ENCODE data around the gene KIAA0825. TPM values are rescaled to one million over a fixed set of nuclear protein-coding genes. Genes with fewer than 3 reads are reported as not detected.

Gene KIAA0825
- total RNA-seq, 1 donor from 2014 or later: 0.26 TPM

DNA sequence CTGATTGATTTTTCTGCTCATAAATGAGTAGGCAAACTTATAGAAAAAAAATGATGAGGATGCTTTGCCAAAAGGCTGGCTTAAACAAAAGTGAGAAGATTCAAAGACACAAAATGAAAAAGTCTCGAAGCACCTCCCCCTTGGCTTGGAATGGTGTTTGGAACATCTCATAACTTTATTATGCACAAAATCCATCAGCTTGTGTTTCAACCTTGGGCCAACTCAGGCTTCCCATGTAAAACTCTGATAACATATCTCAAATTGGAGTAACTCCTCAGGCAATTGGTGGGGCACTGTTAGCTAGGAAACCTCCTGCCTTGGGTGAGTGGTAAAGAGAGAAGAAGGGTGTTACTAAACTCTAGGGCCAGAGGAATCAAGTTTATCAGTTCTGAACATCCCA is 176.3 kb downstream of the KIAA0825 start:
- no peak for FAIRE-seq
- TF ChIP-seq, protein P1, sequence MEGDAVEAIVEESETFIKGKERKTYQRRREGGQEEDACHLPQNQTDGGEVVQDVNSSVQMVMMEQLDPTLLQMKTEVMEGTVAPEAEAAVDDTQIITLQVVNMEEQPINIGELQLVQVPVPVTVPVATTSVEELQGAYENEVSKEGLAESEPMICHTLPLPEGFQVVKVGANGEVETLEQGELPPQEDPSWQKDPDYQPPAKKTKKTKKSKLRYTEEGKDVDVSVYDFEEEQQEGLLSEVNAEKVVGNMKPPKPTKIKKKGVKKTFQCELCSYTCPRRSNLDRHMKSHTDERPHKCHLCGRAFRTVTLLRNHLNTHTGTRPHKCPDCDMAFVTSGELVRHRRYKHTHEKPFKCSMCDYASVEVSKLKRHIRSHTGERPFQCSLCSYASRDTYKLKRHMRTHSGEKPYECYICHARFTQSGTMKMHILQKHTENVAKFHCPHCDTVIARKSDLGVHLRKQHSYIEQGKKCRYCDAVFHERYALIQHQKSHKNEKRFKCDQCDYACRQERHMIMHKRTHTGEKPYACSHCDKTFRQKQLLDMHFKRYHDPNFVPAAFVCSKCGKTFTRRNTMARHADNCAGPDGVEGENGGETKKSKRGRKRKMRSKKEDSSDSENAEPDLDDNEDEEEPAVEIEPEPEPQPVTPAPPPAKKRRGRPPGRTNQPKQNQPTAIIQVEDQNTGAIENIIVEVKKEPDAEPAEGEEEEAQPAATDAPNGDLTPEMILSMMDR (IDR thresholded peaks at IDR 0.05; ENCODE audit: insufficient read depth, low read length, severe bottlenecking): no peak

DNA sequence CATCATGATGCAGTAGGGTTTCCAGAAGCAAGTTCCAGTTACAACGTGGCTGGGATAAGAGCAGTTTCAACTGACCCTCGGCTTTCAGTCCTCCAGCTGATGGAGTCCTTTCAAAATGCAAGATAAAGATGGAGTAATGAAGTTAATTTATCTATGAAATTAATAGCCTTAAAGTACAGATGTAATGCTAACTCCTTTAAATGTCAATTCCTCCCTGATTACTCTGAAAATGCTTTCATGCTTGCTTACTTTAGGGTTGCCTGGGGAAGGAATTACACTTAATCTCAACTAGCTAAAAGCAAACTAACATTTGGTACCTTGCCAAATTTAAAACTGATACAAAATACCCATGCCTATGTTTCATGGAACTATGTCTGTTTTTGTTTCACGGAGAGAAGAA is 178.4 kb downstream of the KIAA0825 start:
- TF ChIP-seq, protein P1 (IDR thresholded peaks at IDR 0.05; ENCODE audit: insufficient read depth, low read length, severe bottlenecking): no peak
- no peaks in the 10 kb centered on the region for H3K36me3 ChIP-seq (ENCODE audit: control insufficient read depth, insufficient read depth, low read length)
- no peak for FAIRE-seq

More for the DNA sequence above, 176.3 kb downstream of the KIAA0825 start:
- H3K4me3 ChIP-seq (ENCODE audit: low read depth, low read length): no peak overlapping the region
- H3K36me3 ChIP-seq (ENCODE audit: control insufficient read depth, insufficient read depth, low read length): no peaks in the 10 kb centered on the region
- H3K27me3 ChIP-seq (ENCODE audit: control insufficient read depth, insufficient read depth, low read length): no peaks in the 10 kb centered on the region
- DNase-seq (ENCODE audit: low read depth): no peak

DNA sequence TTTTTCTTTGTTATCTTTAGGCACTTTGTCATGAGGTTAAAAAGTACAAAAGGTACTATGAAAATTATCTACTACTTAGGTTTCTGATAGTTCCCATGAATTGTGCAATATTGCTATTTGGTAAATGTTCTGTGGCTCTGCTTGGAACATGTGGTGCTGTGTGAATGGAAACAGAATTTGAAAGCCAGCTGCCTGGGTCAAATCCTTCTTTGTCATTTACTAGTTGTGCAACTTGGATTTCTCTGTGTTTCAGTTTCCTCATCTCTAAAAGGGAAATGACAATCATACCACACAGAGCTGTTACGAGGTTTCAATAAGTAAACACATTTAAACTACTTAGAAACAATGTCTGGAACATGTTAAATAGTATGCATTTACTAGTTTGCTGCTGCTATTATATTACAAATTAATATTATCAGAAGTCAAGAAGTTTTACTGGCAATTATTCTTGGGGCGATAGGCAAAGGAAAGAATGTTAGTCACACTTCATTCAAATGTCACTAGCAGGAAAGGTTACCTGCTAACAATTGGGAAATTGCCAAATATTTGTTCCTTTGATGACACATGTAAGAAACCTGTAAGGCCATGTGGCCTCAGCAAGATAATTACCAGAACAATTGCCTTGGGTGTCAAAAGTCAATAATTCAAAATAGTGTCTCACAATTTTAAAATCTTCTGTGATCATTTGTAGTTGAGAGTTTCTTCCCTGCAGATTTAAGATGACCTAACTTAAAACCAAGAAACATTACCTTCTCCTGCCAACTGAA is 184.8 kb downstream of the KIAA0825 start:
- Histone ChIP-seq H3K4me3 (ENCODE audit: low read depth, low read length) (no peak overlapping the region), H3K36me3 (ENCODE audit: control insufficient read depth, insufficient read depth, low read length) (no peaks in the 10 kb centered on the region), H3K27me3 (ENCODE audit: control insufficient read depth, insufficient read depth, low read length) (no peaks in the 10 kb centered on the region)
- peak; percentile 76 for DNase-seq (ENCODE audit: low read depth)
- TF ChIP-seq, protein P1 (IDR thresholded peaks at IDR 0.05; ENCODE audit: insufficient read depth, low read length, severe bottlenecking): no peak
- no peak for FAIRE-seq

More for the DNA sequence above, 178.4 kb downstream of the KIAA0825 start:
- no peak for DNase-seq (ENCODE audit: low read depth)
- H3K4me3 ChIP-seq (ENCODE audit: low read depth, low read length): no peak overlapping the region
- no peaks in the 10 kb centered on the region for H3K27me3 ChIP-seq (ENCODE audit: control insufficient read depth, insufficient read depth, low read length)

DNA sequence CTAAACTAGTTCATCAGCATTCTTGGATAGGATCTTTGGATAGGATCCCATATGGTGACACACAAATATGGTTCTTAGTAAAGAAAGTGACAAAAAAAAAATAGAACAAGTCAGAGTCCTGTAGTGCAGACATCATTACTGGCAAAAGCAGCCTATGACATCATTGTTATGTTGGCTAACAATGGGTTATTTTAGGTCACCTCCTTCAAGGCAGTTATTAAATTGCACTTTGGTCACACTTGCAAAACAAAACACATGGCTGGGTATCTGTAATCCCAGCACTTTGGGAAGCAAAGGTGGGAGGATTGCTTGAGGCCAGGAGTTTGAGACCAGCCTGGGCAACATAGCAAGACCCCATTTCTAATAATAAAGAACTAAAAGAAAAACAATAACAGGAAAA is 185.9 kb downstream of the KIAA0825 start:
- FAIRE-seq (no peak), DNase-seq (ENCODE audit: low read depth) (peak; percentile 35)
- TF ChIP-seq, protein P1 (IDR thresholded peaks at IDR 0.05; ENCODE audit: insufficient read depth, low read length, severe bottlenecking): no peak
- Histone ChIP-seq H3K4me3 (ENCODE audit: low read depth, low read length) (no peak overlapping the region), H3K36me3 (ENCODE audit: control insufficient read depth, insufficient read depth, low read length) (no peaks in the 10 kb centered on the region), H3K27me3 (ENCODE audit: control insufficient read depth, insufficient read depth, low read length) (no peaks in the 10 kb centered on the region)

DNA sequence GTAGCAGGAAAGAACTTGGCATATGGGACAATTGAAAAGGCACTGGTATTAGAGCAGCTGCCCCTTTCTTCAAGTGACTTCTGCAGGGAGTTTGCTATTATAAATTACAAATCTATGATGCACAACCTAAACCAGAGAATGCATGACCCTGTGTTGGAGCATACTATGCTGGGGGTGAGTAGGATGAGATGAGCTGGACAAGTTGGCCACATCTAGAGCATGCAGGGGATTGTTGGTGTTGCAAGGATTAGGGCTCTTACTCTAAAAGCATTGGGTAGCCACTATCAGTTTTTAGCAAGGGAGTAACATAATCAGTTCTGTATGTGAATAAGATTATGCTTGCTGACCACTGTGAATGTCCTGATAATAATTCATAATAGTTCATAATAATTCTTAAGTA is 186.7 kb downstream of the KIAA0825 start:
- Histone ChIP-seq H3K4me3 (ENCODE audit: low read depth, low read length) (no peak overlapping the region), H3K36me3 (ENCODE audit: control insufficient read depth, insufficient read depth, low read length) (no peaks in the 10 kb centered on the region), H3K27me3 (ENCODE audit: control insufficient read depth, insufficient read depth, low read length) (no peaks in the 10 kb centered on the region)
- DNase-seq (ENCODE audit: low read depth) (no peak), FAIRE-seq (no peak)
- TF ChIP-seq, protein P1 (IDR thresholded peaks at IDR 0.05; ENCODE audit: insufficient read depth, low read length, severe bottlenecking): no peak

GRCh38 chr5:94429566-94429965 is 188.8 kb downstream of the KIAA0825 start:
- Histone ChIP-seq H3K36me3 (ENCODE audit: control insufficient read depth, insufficient read depth, low read length) (no peaks in the 10 kb centered on the region), H3K27me3 (ENCODE audit: control insufficient read depth, insufficient read depth, low read length) (no peaks in the 10 kb centered on the region), H3K4me3 (ENCODE audit: low read depth, low read length) (no peak overlapping the region)
- no peak for FAIRE-seq
- DNase-seq (ENCODE audit: low read depth): no peak
- TF ChIP-seq, protein P1 (IDR thresholded peaks at IDR 0.05; ENCODE audit: insufficient read depth, low read length, severe bottlenecking): no peak

Measured in bronchial epithelial cell (primary cell).